Stimulated activated CD8-positive, alpha-beta memory T cell treated with anti-CD3 and anti-CD28 coated beads, Interleukin-4, amount 100 ng/mL, for 48 hours (primary cell): ENCODE data around the gene TCF7L2.

Experiments used
- DNase-seq: peaks from one replicate; pipeline ENCODE4 v3.0.0-alpha.2; 2020

TCF7L2 gene

GRCh38 chr10:113001599-113002448, 51.8 kb downstream of the TCF7L2 start:
- no peak for DNase-seq

- no peak for DNase-seq
Measured at GRCh38 chr10:113002449-113002777, 52.4 kb downstream of the TCF7L2 start.

GRCh38 chr10:113003052-113003451, 53.0 kb downstream of the TCF7L2 start:
- DNase-seq = no peak

GRCh38 chr10:113004069-113004618, 54.1 kb downstream of the TCF7L2 start:
- no peak for DNase-seq

GRCh38 chr10:113005380-113005779, 55.3 kb downstream of the TCF7L2 start:
- no peak for DNase-seq

- peak; percentile 27 for DNase-seq
Measured at GRCh38 chr10:113006656-113007342, 56.8 kb downstream of the TCF7L2 start.

- peak; percentile 27 for DNase-seq
Measured at GRCh38 chr10:113007343-113007771, 57.3 kb downstream of the TCF7L2 start.

GRCh38 chr10:113007821-113008220, 57.8 kb downstream of the TCF7L2 start:
- DNase-seq = no peak

- DNase-seq = no peak
Measured at GRCh38 chr10:113011592-113012374, 61.7 kb downstream of the TCF7L2 start.

GRCh38 chr10:113015201-113015600, 65.2 kb downstream of the TCF7L2 start:
- no peak for DNase-seq

- no peak for DNase-seq
Measured at GRCh38 chr10:113017376-113017775, 67.3 kb downstream of the TCF7L2 start.

- no peak for DNase-seq
Measured at GRCh38 chr10:113018034-113018433, 68.0 kb downstream of the TCF7L2 start.

GRCh38 chr10:113019096-113019495, 69.0 kb downstream of the TCF7L2 start:
- DNase-seq = no peak

GRCh38 chr10:113019692-113020474, 69.8 kb downstream of the TCF7L2 start:
- no peak for DNase-seq

- no peak for DNase-seq
Measured at GRCh38 chr10:113020475-113020753, 70.4 kb downstream of the TCF7L2 start.

- DNase-seq = no peak
Measured at GRCh38 chr10:113020838-113021237, 70.8 kb downstream of the TCF7L2 start.

- no peak for DNase-seq
Measured at GRCh38 chr10:113021268-113022040, 71.4 kb downstream of the TCF7L2 start.

GRCh38 chr10:113022265-113022664, 72.2 kb downstream of the TCF7L2 start:
- DNase-seq = no peak

- DNase-seq = no peak
Measured at GRCh38 chr10:113023017-113023416, 73.0 kb downstream of the TCF7L2 start.

GRCh38 chr10:113024930-113025329, 74.9 kb downstream of the TCF7L2 start:
- no peak for DNase-seq

- DNase-seq = no peak
Measured at GRCh38 chr10:113025487-113025886, 75.4 kb downstream of the TCF7L2 start.

GRCh38 chr10:113026679-113027078, 76.6 kb downstream of the TCF7L2 start:
- DNase-seq = no peak
